Peyer's patch (tissue), 4 donors: Measurements from ENCODE around the gene RBP5.

Experiments
- CTCF ChIP-seq, 6 experiments: fragments of 450-650 bp in 4 of 6; fragments of 200-600 bp in 2 of 6; sonication (generic) in 1 of 6; IDR thresholded peaks; one replicate each; pipeline ENCODE4 v1.5.1; 2017 to 2019; ENCODE audit warnings: antibody characterized with exemption in 6 of 6, mild to moderate bottlenecking in 3 of 6, moderate library complexity in 1 of 6
- POLR2A ChIP-seq, 2 donors: fragments of 450-650 bp; IDR thresholded peaks; one replicate each; pipeline ENCODE4 v1.5.1; 2017; ENCODE audit warnings: antibody characterized with exemption in 2 of 2, mild to moderate bottlenecking in 2 of 2, moderate library complexity in 2 of 2

- TF ChIP-seq CTCF (IDR thresholded peaks at IDR 0.05) = no peak
- TF ChIP-seq POLR2A (IDR thresholded peaks at IDR 0.05) = no peak
Observed at GRCh38 chr12:7155471-7156034, 26.9 kb upstream of the RBP5 start.
